Measurements from ENCODE around the gene TDP1.

DNA sequence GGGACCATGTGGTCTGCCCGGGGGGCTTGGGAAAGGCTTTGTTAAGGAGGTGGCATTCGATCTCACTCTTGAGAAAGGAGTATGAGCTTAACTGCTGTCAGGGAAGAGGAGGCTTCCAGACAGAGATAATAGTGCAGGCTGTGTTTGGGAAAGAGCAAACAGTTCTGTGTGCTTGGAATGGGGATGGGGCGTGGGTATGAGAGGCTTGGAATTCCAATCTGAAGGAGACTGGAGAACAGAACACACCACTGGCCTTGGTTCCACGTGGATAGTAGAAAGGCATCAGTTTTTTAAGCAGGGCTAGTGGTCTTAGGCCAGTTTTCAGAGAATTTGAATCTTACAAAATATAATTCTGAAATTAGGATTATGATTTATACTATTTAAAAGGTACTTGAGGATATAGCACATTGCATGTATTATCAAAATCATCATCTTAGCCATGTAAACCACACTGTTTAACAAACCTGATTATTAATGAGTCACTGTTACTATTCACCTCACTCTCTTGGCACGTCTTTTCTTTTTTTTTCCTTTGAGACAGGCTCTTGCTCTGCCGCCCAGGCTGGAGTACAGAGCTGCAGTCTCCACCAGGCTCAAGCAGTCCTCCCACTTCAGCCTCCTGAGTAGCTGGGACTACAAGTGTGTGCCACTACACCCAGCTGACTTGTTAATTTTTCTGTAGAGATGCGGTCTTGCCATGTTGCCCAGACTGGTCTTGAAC is 67.6 kb downstream of the TDP1 start:
- TF ChIP-seq CTCF (IDR thresholded peaks at IDR 0.05) (no peak), POLR2AphosphoS5 (IDR thresholded peaks at IDR 0.05; ENCODE audit: low read depth, low read length) (no peak), SIN3A (IDR thresholded peaks at IDR 0.05; ENCODE audit: borderline replicate concordance, insufficient read depth, low read depth, low read length) (no peak), TCF7L2 (IDR thresholded peaks at IDR 0.05; ENCODE audit: low read depth, low read length) (no peak), REST (IDR thresholded peaks at IDR 0.05; ENCODE audit: insufficient read depth in 1 of 2, low read depth in 2 of 2, low read length in 1 of 2) (no peak)
